Activated CD4-positive, alpha-beta T cell treated with anti-CD3 and anti-CD28 coated beads, Interleukin-2, amount 50 U/mL, for 16 hours (primary cell): ENCODE measurements around the gene PSMC3.

ENCODE experiments used
- DNase-seq: peaks from one replicate; pipeline ENCODE4 v3.0.0-alpha.2; 2020

Gene PSMC3

DNA sequence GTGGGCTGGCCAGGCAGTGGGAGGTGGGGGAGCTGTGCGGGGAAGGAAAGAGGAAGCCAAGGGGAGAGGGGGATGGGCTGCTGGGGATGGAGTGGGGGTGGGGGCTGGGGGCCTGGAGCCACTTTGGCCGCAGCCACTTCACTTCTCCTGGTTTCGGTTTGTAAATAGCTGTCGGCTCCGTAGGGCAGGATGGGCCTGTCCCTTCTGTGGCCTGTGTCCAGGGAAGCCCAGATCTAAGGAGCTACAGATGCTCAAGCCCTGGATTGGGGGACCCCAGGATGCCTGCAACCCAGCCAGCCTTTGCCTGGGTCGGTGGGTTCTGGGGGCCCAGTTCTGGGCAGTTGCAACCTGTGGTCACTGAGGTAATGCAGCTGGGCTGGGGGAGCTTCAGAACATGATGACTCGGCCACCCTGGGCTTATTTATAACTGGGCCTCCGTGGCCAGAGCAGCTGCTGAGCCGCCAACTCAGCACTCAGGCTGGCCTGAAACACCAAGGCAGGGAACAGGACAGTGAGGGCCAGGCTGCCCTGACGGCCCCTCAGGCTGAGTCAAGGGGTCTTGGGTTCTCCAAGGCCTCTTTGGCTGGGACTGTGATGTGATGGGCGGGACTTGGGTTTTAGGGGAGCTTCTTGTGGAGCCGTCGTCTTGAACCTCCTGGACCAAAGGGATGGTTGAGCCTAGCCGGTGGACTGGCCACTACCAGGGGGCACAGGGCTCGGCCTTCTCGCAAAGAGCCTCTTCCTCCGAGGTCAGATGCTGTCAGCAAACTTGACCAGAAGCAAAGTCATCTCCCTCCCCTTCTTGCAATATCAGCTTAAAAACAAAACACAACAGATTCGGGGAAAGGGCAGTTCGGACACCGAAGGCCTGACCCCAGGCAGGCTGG, 32.8 kb downstream of the PSMC3 start:
- DNase-seq = no peak

DNA sequence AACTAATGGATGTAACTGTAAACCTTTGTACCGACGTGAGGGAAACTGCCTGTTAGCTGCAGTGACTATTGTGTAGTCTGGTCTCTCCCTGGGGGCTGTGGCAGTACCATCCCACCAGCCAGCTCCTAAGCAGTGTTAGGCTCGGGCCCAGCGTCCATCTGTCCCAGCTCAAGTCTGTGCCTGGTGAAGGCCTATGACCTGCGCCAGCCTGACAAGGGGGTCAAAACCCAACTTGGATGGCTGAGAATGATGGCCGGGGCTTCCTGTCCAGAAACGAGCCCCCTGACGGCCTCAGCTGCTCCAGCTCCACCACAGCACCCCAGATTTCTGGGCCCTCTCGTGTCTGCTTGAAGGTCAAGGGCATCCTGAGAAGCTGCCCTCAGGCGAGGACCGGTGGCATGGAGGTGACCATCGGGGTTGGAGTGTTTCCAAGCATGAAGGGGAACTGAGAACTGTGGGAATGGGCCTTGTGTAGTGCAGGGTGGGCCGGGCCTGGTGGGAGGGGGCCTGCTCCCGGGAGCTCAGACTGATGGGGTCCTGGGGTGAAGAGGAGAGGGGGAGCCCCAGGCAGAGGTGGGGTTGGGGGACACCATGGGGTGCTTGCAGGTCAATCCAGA, 33.6 kb downstream of the PSMC3 start:
- DNase-seq = no peak

GRCh38 chr11:47391711-47392432, 34.4 kb downstream of the PSMC3 start:
- no peak for DNase-seq

DNA sequence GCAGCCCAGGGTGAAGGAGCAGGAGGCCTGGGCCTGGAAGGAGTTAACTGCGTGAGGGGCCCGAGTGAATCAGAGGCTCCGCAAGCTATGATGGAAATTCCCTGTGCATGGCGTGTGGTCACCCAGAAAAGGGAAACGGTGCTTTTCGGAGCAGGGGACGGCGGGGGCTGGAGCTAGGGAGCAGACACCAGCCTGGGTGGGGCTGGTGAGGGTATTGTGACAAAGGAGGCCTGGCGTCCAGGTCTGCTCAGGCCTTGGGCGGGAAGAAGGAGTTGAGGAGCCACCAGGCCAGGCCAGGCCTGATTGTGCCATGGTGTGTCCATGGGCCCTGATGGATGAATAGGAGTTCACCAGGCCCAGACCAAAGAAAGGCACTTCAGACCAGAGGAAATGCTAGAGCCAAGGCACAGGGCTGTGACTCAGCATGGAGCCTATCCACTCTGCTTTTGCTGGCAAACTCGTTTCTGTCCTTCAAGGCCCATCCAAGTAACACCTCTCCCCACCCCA, 35.1 kb downstream of the PSMC3 start:
- DNase-seq = no peak

DNA sequence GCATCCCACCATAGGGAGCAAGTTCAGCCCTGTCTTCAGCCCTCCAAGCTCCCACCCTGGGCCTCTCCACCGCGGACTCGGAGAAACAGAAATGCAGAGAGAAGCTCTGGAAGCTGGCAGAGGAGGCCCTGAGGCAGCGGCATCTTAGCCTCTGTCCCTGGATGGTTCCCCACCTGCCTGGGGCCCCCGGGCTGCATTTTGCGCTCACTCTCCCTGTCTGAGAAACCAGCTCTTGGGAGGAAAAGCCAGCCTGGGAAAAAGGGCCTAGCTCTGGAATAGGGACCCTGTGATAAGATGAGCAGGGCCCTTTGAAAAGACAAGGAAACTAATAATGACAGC, 35.8 kb downstream of the PSMC3 start:
- no peak for DNase-seq

DNA sequence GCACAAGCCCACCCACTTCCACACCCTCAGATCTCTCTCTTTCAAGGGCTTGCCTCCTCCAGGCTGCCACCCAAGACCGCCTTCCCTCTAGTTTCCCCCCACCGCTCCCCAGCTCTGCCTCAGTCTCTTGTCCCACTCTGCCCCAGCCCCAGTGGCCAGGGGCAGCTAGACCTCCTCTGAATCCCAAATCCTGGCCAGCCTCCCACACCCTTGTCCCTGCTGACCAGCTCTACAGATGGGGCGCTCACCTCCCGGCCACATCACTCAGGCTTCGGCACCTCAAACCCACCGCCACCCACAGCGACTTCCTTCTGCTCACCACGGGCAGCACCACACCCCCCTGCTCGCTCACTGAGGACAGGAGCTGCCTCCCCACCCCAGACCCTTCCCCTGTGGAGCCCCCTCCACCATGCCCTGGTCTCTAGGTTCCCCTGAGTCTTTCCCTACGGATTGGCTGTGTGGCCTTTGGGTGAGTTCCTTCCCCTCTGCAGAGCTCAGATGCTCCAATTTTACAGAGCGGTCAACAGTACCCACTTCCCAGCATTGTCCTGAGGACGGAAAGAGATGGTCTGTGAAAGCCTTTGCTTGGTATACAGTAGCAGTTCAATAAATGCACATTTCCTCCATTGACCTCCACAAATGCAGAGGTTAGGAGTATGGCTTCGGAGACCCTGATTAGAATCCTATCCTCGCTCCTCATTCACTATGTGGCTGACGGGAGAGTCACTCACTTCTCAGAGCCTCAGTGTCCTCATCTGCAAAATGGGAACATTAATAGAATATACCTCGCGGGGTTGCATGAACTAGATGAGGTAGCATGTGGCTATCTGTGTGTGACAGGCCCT, 36.4 kb downstream of the PSMC3 start:
- no peak for DNase-seq

DNA sequence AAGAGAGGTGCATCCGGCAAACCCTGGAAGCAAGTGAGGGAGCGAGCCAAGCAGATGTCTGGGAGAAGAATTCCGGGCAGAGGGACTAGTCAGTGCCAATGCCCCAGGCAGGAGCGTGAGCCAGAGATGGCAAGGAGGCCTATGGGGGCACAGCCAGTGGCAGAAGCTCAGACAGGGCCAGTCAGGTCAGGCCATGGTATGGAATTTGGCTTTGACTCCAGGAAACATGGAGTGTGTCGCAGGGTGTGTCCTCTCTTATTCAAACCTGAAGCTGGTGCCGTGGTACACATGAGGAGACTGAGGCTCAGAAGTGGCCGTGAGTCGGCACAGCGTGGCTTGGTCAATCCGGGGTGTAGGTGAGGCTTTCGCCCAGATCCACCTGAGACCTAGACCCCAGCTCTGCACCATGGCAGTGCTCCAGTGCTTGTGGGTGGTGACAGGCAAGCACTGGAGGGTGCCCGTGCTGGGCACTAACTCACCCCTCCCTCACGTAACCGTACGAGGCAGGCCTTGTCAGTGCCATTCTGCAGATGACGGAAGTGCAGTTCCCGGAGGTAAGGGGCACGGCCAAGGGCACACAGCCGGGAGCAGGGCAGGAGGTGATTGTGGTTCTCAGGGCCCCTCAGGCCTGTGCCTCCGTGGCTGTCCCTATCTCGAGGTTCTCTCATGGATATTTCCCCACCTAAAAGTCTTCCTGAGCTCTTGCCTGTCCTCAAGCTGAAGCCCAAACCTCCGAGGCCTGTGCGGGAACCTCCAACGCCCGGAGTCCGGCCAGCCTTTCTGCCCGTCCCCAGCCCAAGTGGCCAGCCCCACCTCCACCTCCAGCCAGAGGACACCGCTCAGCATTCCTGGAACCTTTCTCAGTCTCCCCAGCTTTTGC, 37.3 kb downstream of the PSMC3 start:
- DNase-seq = no peak

- no peak for DNase-seq
Observed at GRCh38 chr11:47387944-47388696, 38.1 kb downstream of the PSMC3 start.

DNA sequence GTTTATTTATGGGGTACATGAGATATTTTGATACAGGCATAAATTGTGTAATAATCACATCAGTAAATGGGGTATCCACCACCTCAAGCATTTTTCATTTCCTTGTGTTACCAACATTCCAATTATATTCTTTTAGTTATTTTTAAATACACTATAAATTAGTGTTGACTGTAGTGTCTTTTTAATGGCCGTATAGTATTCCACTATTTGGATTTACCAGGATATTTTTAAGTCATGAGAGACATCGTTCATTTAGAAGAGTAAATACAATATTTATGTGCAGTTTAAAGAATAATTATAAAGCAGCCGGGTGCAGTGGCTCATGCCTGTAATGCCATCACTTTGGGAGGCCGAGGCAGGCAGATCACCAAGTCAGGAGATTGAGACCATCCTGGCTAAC, 41.7 kb downstream of the PSMC3 start:
- no peak for DNase-seq

GRCh38 chr11:47383071-47383470, 43.2 kb downstream of the PSMC3 start:
- no peak for DNase-seq

DNA sequence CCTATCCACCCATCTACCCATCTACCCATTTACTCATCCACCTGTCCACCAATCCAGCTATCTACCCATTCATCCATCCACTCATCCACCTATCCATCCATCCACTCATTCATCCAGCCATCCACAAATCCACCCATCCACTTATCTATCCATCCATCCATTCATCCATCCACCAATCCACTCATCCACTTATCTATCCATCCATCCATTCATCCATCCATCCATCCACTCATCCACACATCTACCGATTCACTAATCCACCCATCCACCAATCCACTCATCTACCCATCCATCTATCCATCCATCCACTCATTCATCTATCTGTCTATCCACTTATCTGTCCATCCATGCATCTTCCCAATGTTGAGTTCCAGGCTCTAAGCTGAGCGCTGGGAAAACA, 46.2 kb downstream of the PSMC3 start:
- DNase-seq = no peak

DNA sequence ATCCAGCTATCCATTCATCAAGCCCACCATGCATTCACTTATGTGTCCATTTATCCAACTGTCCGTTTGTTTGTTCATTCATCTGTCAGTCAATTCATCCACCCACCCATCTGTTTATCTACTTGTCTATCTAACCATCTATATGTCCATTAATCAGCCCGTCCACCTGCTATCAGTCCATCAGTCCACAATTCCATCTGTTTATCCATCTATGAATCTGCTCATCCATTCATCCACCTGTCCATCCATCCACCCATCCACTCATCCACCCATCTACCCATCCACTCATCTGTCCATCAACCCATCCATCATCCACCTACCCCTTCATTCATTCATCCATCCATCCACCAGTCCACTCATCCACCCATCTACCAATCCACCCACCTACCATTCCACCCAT, 46.9 kb downstream of the PSMC3 start:
- no peak for DNase-seq

- no peak for DNase-seq
Observed at GRCh38 chr11:47378836-47379170, 47.4 kb downstream of the PSMC3 start.

DNA sequence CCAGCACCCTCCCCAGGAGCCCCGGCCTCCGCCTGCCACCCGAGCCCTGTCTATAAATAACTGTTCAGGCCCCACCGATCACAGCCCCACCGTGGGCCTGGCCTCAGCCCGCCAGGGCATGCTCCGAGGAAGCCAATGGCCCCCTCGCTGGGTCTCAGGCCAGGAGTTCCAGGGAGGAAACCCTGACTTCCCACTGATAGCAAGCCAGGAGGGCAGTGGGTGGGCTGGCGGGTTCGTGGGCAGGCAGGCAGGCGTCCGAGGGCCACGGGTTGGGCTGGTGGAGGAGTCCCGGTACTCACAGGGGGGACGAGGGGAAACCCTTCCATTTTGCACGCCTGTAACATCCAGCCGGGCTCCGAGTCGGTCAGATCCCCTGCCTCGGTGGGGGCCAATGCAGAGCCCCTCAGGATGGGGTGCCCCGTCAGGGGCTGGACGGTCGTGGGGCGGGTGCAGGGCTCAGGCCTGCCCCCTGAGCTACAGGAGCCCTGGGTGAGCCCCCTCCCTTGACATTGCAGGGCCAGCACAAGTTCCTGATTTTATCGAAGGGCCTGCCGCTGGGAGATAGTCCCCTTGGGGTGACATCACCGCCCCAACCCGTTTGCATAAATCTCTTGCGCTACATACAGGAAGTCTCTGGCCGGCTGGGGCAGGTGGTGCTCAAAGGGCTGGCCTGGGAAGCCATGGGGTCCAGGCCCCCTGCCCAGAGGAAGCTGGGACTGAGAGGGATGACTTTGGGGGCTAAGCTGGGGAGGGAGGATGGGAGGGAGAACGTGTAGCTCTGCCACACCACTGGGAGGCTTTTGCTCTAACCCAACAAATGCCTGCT, 48.0 kb downstream of the PSMC3 start, which contains the start of gene SPI1:
Gene SPI1 (minus strand): TSS at position 538 of the 826 bp plus-strand sequence. CDS start 194 bp downstream, at position 344.
- no peak for DNase-seq

- no peak for DNase-seq
Observed at GRCh38 chr11:47377571-47378009, 48.6 kb downstream of the PSMC3 start.

DNA sequence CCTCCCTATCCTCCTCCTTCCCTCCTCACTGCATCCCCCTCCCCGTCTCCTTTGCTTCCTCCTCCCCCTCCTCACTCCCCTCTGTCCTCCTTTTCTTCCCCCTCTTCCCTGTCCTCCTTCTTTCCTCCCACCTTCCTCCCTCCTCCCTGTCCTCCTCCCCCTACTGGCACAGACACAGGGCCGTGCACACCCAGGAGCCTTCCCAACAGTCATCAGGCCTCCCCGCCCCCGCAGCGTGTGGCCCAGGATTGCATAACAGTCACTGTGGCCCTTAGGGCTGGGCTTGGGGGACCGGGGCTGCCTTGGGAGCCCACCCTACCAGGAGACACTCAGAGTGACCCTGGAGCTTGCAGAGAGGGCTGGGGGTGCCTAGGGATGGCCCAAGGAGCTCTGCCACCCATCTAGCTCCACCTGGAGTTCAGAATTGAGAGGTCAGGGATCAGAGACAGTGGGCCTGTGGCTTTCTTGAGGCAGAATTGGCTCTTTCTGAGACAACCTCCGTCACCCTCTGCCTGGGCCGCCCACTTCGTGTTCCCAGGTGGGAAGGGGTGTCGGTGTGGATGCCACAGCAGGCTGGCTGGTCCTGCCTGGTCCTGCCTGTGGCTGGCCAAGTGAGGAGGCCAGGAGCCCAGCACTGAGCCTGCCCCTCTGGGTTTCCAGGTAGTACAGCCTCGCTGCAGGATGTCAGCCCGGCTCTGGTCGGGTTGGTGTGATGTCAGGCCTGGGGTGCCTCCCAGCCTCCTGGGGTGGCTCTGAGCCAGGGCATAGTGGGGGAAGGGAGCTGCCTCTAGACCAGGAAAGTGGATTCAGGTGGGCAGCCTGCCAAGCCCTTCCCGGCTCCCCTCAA, 49.5 kb downstream of the PSMC3 start:
- DNase-seq = no peak

GRCh38 chr11:47376107-47376524, 50.1 kb downstream of the PSMC3 start:
- no peak for DNase-seq

GRCh38 chr11:47375546-47376085, 50.6 kb downstream of the PSMC3 start:
- DNase-seq = no peak

DNA sequence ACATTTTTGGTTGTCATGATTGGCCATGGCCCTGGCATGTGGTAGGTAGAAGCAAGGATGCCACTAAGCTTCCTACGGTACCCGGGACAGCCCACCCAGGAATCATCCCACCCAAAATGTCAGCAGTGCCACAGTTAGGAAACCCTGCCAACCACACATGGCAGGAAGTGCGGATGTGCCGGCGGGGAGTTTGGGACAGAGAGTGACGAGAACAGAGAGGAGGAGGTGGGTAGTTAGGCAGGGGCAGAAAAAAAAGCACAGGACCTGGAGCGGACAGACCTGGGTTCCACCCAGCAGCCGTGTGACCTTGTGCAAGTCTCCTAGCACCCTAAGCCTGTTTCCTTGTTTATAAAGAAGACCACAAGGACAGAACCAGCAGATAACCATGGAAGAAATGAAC, 51.2 kb downstream of the PSMC3 start:
- no peak for DNase-seq
